Neural progenitor cell (in vitro differentiated cells): ENCODE results near the gene UTS2B. TPM values are rescaled to one million over a fixed set of nuclear protein-coding genes. Genes with fewer than 3 reads are reported as not detected.

Experiments
- DNase-seq: peaks from one replicate; pipeline ENCODE4 v3.0.0-alpha.2; 2016; ENCODE audit warnings: low spot score
- H2AFZ ChIP-seq: fragments of 200-600 bp; sonication (generic); replicated peaks from 2 replicates; pipeline ENCODE4 v1.6.1; 2016; ENCODE audit warnings: antibody characterized with exemption
- H3F3A ChIP-seq: fragments of 200-600 bp; sonication (generic); 2 replicates; pipeline ENCODE4 v1.6.1; 2016; ENCODE audit warnings: antibody characterized with exemption, low read depth
- H3K27ac ChIP-seq: fragments of 200-600 bp; sonication (generic); 2 replicates; pipeline ENCODE4 v1.5.1; 2016; ENCODE audit warnings: mild to moderate bottlenecking
- H3K27me3 ChIP-seq: fragments of 200-600 bp; sonication (generic); 2 replicates; pipeline ENCODE4 v1.6.1; 2016; ENCODE audit warnings: mild to moderate bottlenecking, moderate library complexity
- H3K36me3 ChIP-seq: fragments of 200-600 bp; sonication (generic); 2 replicates; pipeline ENCODE4 v1.5.1; 2016
- H3K4me1 ChIP-seq: fragments of 200-600 bp; sonication (generic); 2 replicates; pipeline ENCODE4 v1.6.1; 2016; ENCODE audit warnings: mixed run types
- H3K4me2 ChIP-seq: fragments of 200-600 bp; sonication (generic); 2 replicates; pipeline ENCODE4 v1.6.1; 2016
- H3K4me3 ChIP-seq: fragments of 200-600 bp; sonication (generic); 2 replicates; pipeline ENCODE4 v1.5.1; 2016
- H3K79me2 ChIP-seq: fragments of 200-600 bp; sonication (generic); 2 replicates; pipeline ENCODE4 v1.6.1; 2016; ENCODE audit warnings: low read depth
- H3K9ac ChIP-seq: fragments of 200-600 bp; sonication (generic); 2 replicates; pipeline ENCODE4 v1.6.1; 2016
- H3K9me3 ChIP-seq: fragments of 200-600 bp; sonication (generic); 2 replicates; pipeline ENCODE4 v1.5.1; 2016; ENCODE audit warnings: low read depth
- H4K20me1 ChIP-seq: fragments of 200-600 bp; sonication (generic); 2 replicates; pipeline ENCODE4 v1.6.1; 2016; ENCODE audit warnings: low read depth
- H3K27ac Mint-ChIP-seq: 3 replicates; pipeline ENCODE4 v1.8.0; 2021; ENCODE audit warnings: mixed read lengths
- H3K27me3 Mint-ChIP-seq: 2 replicates; pipeline ENCODE4 v1.8.0; 2022; ENCODE audit warnings: low read depth, mild to moderate bottlenecking, inconsistent platforms, moderate library complexity, mixed read lengths; ENCODE audit not compliant: insufficient read depth
- H3K36me3 Mint-ChIP-seq: 3 replicates; pipeline ENCODE4 v1.8.0; 2021; ENCODE audit warnings: mixed read lengths
- H3K4me1 Mint-ChIP-seq: 3 replicates; pipeline ENCODE4 v1.8.0; 2021; ENCODE audit warnings: mixed read lengths
- H3K4me3 Mint-ChIP-seq: 3 replicates; pipeline ENCODE4 v1.8.0; 2021; ENCODE audit warnings: mild to moderate bottlenecking, moderate library complexity, mixed read lengths
- H3K9me3 Mint-ChIP-seq: 3 replicates; pipeline ENCODE4 v1.8.0; 2020; ENCODE audit warnings: mixed read lengths
- EZH2 ChIP-seq: fragments of 200-600 bp; sonication (generic); IDR thresholded peaks from 2 replicates; pipeline ENCODE4 v1.6.1; 2017; ENCODE audit warnings: antibody characterized with exemption, mild to moderate bottlenecking, moderate library complexity
- EZH2phosphoT487 ChIP-seq: fragments of 200-600 bp; sonication (generic); IDR thresholded peaks from 2 replicates; pipeline ENCODE4 v1.6.1; 2017; ENCODE audit warnings: antibody characterized with exemption
- total RNA-seq: library from RNA; depleted of rRNA; stranded (reverse); fragments of >200 nt; gene quantifications from 2 replicates; pipeline ENCODE4 v1.2.3, GENCODE V29; 2015; ENCODE audit warnings: low replicate concordance
- TF ChIP-seq, protein P1 (sequence below): fragments of 200-600 bp; sonication (generic); IDR thresholded peaks from 2 replicates; pipeline ENCODE4 v1.5.1; 2017; ENCODE audit warnings: antibody characterized with exemption, mild to moderate bottlenecking

Gene UTS2B
- total RNA-seq, 1 donor from 2014 or later, result not detected

- Histone ChIP-seq H2AFZ (no peak overlapping the region), H3F3A (no peaks in the 10 kb centered on the region), H3K4me2 (no peak overlapping the region), H3K27me3 (no peaks in the 10 kb centered on the region), H3K36me3 (no peaks in the 10 kb centered on the region), H3K27ac (no peak overlapping the region), H3K4me3 (no peak overlapping the region), H3K9me3 (no peaks in the 10 kb centered on the region), H3K4me1 (peaks cover 6% of the 10 kb centered on the region), H3K9ac (no peak overlapping the region), H4K20me1 (no peaks in the 10 kb centered on the region), H3K79me2 (no peaks in the 10 kb centered on the region)
- TF ChIP-seq, protein P1, sequence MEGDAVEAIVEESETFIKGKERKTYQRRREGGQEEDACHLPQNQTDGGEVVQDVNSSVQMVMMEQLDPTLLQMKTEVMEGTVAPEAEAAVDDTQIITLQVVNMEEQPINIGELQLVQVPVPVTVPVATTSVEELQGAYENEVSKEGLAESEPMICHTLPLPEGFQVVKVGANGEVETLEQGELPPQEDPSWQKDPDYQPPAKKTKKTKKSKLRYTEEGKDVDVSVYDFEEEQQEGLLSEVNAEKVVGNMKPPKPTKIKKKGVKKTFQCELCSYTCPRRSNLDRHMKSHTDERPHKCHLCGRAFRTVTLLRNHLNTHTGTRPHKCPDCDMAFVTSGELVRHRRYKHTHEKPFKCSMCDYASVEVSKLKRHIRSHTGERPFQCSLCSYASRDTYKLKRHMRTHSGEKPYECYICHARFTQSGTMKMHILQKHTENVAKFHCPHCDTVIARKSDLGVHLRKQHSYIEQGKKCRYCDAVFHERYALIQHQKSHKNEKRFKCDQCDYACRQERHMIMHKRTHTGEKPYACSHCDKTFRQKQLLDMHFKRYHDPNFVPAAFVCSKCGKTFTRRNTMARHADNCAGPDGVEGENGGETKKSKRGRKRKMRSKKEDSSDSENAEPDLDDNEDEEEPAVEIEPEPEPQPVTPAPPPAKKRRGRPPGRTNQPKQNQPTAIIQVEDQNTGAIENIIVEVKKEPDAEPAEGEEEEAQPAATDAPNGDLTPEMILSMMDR, result no peak
- TF ChIP-seq EZH2 (no peak), EZH2phosphoT487 (no peak)
- Mint-ChIP-seq H3K4me3 (no peak overlapping the region), H3K36me3 (no peaks in the 10 kb centered on the region), H3K27me3 (no peaks in the 10 kb centered on the region), H3K4me1 (no peaks in the 10 kb centered on the region), H3K27ac (no peak overlapping the region), H3K9me3 (no peaks in the 10 kb centered on the region)
- DNase-seq, result no peak
Measured at GRCh38 chr3:191302451-191302850, 27.9 kb downstream of the UTS2B start.

GRCh38 chr3:191301782-191302411 is 28.4 kb downstream of the UTS2B start:
- peaks cover 6% of the 10 kb centered on the region for H3K4me1 ChIP-seq
- Mint-ChIP-seq H3K4me3 (no peak overlapping the region), H3K36me3 (no peaks in the 10 kb centered on the region), H3K9me3 (no peaks in the 10 kb centered on the region), H3K4me1 (no peaks in the 10 kb centered on the region), H3K27ac (no peak overlapping the region), H3K27me3 (no peaks in the 10 kb centered on the region)
- no peaks in the 10 kb centered on the region for H4K20me1 ChIP-seq
- H3K9ac ChIP-seq, result no peak overlapping the region
- no peak overlapping the region for H3K4me2 ChIP-seq
- H3K27ac ChIP-seq, result no peak overlapping the region
- no peaks in the 10 kb centered on the region for H3K79me2 ChIP-seq
- DNase-seq, result no peak
- H2AFZ ChIP-seq, result no peak overlapping the region
- no peak overlapping the region for H3K4me3 ChIP-seq
- H3K36me3 ChIP-seq, result no peaks in the 10 kb centered on the region
- no peaks in the 10 kb centered on the region for H3K9me3 ChIP-seq
- TF ChIP-seq EZH2phosphoT487, result no peak
- TF ChIP-seq EZH2, result no peak
- TF ChIP-seq, protein P1, result no peak
- no peaks in the 10 kb centered on the region for H3F3A ChIP-seq
- no peaks in the 10 kb centered on the region for H3K27me3 ChIP-seq

DNA sequence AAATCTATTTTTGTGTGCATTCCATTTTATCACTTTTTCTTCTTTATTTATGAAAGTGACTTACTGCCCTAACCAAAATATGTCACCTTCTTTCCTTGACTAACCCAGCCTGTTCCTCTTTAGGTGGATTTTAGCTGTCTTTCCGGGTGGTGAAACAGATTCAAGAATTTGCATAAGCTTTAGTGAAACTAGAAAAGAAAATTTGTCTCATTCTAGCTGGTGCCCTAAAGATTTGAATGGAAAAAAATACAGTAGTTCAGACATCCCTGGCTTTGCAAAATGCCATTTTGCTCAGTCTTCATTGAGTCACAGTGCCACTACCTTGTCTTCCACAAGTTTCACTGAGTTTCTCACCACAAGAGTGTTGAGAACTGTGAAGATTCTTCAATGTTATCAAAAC is 29.3 kb downstream of the UTS2B start:
- no peaks in the 10 kb centered on the region for H3K9me3 Mint-ChIP-seq
- H3K36me3 Mint-ChIP-seq, result no peaks in the 10 kb centered on the region
- H3K27me3 ChIP-seq, result no peaks in the 10 kb centered on the region
- no peaks in the 10 kb centered on the region for H3K36me3 ChIP-seq
- no peak overlapping the region for H3K27ac Mint-ChIP-seq
- peaks cover 6% of the 10 kb centered on the region for H3K4me1 ChIP-seq
- no peak overlapping the region for H3K4me2 ChIP-seq
- no peak for DNase-seq
- H4K20me1 ChIP-seq, result no peaks in the 10 kb centered on the region
- no peak overlapping the region for H2AFZ ChIP-seq
- H3K4me3 ChIP-seq, result no peak overlapping the region
- TF ChIP-seq EZH2phosphoT487, result no peak
- no peak for TF ChIP-seq EZH2
- TF ChIP-seq, protein P1, result no peak
- H3K4me3 Mint-ChIP-seq, result no peak overlapping the region
- no peaks in the 10 kb centered on the region for H3K27me3 Mint-ChIP-seq
- H3K9ac ChIP-seq, result no peak overlapping the region
- H3K4me1 Mint-ChIP-seq, result no peaks in the 10 kb centered on the region
- no peak overlapping the region for H3K27ac ChIP-seq
- no peaks in the 10 kb centered on the region for H3K9me3 ChIP-seq
- no peaks in the 10 kb centered on the region for H3K79me2 ChIP-seq
- H3F3A ChIP-seq, result no peaks in the 10 kb centered on the region
